Effector memory CD4-positive, alpha-beta T cell (primary cell): ENCODE results near the gene TMEM154.

Source experiments
- DNase-seq, 3 donors: peaks; one replicate each; pipeline ENCODE4 v3.0.0-alpha.2; 2020
- H3K27ac ChIP-seq: 2 replicates; pipeline ENCODE4 v1.7.0; 2013; ENCODE audit warnings: mild to moderate bottlenecking, low read length, moderate library complexity; ENCODE audit not compliant: insufficient read depth, poor library complexity, severe bottlenecking
- H3K27me3 ChIP-seq: replicated peaks from 2 replicates; pipeline ENCODE4 v1.7.0; 2013; ENCODE audit warnings: mild to moderate bottlenecking, low read length; ENCODE audit not compliant: insufficient read depth, control insufficient read depth, poor library complexity, severe bottlenecking
- H3K36me3 ChIP-seq: 2 replicates; pipeline ENCODE4 v1.7.0; 2013; ENCODE audit warnings: mild to moderate bottlenecking, low read length, moderate library complexity; ENCODE audit not compliant: control insufficient read depth, insufficient read depth
- H3K4me1 ChIP-seq: 2 replicates; pipeline ENCODE4 v1.7.0; 2013; ENCODE audit warnings: low read length, mild to moderate bottlenecking; ENCODE audit not compliant: control insufficient read depth, insufficient read depth, poor library complexity, severe bottlenecking
- H3K4me3 ChIP-seq: 2 replicates; pipeline ENCODE4 v1.7.0; 2013; ENCODE audit warnings: low read length, low read depth, mild to moderate bottlenecking; ENCODE audit not compliant: insufficient read depth, poor library complexity, severe bottlenecking
- H3K9me3 ChIP-seq: 2 replicates; pipeline ENCODE4 v1.7.0; 2013; ENCODE audit warnings: mild to moderate bottlenecking, low read length, moderate library complexity; ENCODE audit not compliant: control insufficient read depth

TMEM154 gene

GRCh38 chr4:152599095-152599494 is 80.7 kb downstream of the TMEM154 start:
- Histone ChIP-seq H3K27me3 (no peaks in the 10 kb centered on the region), H3K9me3 (no peaks in the 10 kb centered on the region), H3K4me3 (no peak overlapping the region), H3K27ac (no peak overlapping the region), H3K4me1 (no peaks in the 10 kb centered on the region), H3K36me3 (no peaks in the 10 kb centered on the region)
- no peak for DNase-seq

DNA sequence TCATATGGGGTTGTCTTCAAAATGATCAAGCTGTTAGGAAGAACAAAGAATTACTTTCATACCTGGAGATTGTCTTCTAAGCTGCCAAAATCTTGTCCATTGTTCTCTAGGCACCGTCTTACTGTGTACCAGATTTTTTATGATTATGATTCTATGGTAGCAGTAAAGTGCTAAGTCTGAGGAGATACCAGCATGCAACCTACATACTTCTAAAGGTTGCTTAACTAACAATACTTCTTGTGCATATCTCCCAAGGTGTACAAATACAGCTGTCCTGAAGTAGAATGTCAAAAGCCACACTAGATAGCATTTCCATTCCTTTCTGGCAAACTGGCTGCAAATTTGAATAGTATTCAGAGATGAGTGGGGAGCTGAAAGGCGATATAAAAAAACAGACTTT is 81.3 kb downstream of the TMEM154 start:
- Histone ChIP-seq H3K4me3 (no peak overlapping the region), H3K9me3 (no peaks in the 10 kb centered on the region), H3K4me1 (no peaks in the 10 kb centered on the region), H3K27me3 (no peaks in the 10 kb centered on the region), H3K36me3 (no peaks in the 10 kb centered on the region), H3K27ac (no peak overlapping the region)
- no peak for DNase-seq

GRCh38 chr4:152594978-152595925 is 84.5 kb downstream of the TMEM154 start:
- Histone ChIP-seq H3K27me3 (no peaks in the 10 kb centered on the region), H3K4me3 (no peak overlapping the region), H3K27ac (no peak overlapping the region), H3K36me3 (no peaks in the 10 kb centered on the region), H3K4me1 (peaks cover 6% of the 10 kb centered on the region), H3K9me3 (no peaks in the 10 kb centered on the region)
- DNase-seq, result no peak

DNA sequence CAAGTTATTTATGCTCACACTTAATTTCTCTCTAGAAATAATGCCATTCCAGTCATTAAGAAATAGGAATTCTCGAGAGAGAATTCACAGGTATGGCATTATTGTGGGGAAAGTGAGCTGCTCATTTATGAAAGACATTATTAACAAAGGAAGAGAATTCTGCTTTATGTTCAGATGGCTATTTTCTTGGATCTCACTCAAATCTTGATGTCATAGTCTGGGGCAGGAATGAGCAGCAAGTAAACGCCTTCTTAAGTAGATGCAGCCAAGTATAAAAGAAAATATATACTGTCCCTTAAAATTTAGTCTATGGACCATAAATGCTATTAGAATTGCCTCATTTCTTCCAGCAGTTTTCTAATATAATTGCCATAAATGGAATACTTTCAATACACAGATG is 85.7 kb downstream of the TMEM154 start:
- H3K27me3 ChIP-seq, result no peaks in the 10 kb centered on the region
- peaks cover 6% of the 10 kb centered on the region for H3K4me1 ChIP-seq
- H3K27ac ChIP-seq, result no peak overlapping the region

GRCh38 chr4:152591876-152592275 is 87.9 kb downstream of the TMEM154 start:
- H3K36me3 ChIP-seq, result no peaks in the 10 kb centered on the region
- no peak overlapping the region for H3K27ac ChIP-seq
- DNase-seq, result no peak
- H3K4me1 ChIP-seq, result peaks cover 6% of the 10 kb centered on the region
- H3K9me3 ChIP-seq, result no peaks in the 10 kb centered on the region
- no peak overlapping the region for H3K4me3 ChIP-seq
- no peaks in the 10 kb centered on the region for H3K27me3 ChIP-seq

More for the DNA sequence above, 85.7 kb downstream of the TMEM154 start:
- no peak for DNase-seq
- H3K4me3 ChIP-seq, result no peak overlapping the region
- no peaks in the 10 kb centered on the region for H3K36me3 ChIP-seq
- H3K9me3 ChIP-seq, result no peaks in the 10 kb centered on the region

DNA sequence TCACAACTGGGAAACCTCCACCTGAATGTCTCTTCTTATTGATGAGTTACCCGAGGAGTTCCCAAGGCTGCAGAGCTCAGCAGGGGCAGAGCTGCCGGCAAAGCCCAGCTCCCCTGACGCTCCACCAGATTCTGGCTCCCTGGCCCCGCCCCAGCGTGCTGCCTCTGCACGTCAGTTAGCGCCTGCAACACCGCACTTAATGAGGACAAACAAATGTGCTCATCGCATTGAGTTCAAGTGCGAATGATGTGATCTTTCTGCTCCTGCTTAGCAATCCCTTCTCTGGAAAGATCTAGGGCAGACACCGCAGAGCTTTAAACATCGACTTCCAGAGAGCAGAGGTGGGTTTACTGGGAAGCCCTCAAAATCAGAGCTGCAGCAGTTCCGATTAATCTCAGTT is 88.4 kb downstream of the TMEM154 start:
- Histone ChIP-seq H3K9me3 (no peaks in the 10 kb centered on the region), H3K4me3 (no peak overlapping the region), H3K27ac (no peak overlapping the region), H3K36me3 (no peaks in the 10 kb centered on the region), H3K27me3 (no peaks in the 10 kb centered on the region), H3K4me1 (peaks cover 8% of the 10 kb centered on the region)
- DNase-seq, result no peak

GRCh38 chr4:152590179-152591031 is 89.4 kb downstream of the TMEM154 start:
- Histone ChIP-seq H3K27ac (no peak overlapping the region), H3K36me3 (no peaks in the 10 kb centered on the region), H3K27me3 (no peaks in the 10 kb centered on the region), H3K4me1 (peaks cover 17% of the 10 kb centered on the region), H3K9me3 (no peaks in the 10 kb centered on the region), H3K4me3 (no peak overlapping the region)
- no peak for DNase-seq

GRCh38 chr4:152588869-152589268 is 90.9 kb downstream of the TMEM154 start:
- no peaks in the 10 kb centered on the region for H3K27me3 ChIP-seq
- H3K36me3 ChIP-seq, result no peaks in the 10 kb centered on the region
- no peak overlapping the region for H3K4me3 ChIP-seq
- no peaks in the 10 kb centered on the region for H3K9me3 ChIP-seq
- no peak for DNase-seq
- H3K4me1 ChIP-seq, result peaks cover 17% of the 10 kb centered on the region
- H3K27ac ChIP-seq, result no peak overlapping the region

DNA sequence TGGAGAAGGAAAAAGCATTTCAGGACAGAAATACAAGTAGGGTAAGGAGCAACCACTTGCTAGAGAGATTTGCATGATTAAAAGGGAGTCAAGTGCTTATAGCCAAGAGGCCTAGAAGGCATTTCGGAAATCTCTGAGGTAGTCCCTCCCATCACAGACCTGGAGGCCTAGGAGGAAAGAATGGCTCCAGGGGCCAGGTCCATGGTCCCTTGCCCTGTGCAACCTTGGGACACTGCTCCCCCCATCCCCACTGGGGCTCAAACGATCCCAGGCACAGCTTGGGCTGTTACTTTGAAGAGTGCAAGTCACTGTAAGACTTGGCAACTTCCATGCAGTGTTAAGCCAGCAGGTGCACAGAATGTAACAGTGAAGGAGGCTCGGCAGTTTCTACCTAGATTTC is 92.7 kb downstream of the TMEM154 start:
- H3K27me3 ChIP-seq, result no peaks in the 10 kb centered on the region
- H3K4me1 ChIP-seq, result peaks cover 17% of the 10 kb centered on the region
- H3K4me3 ChIP-seq, result no peak overlapping the region
- no peaks in the 10 kb centered on the region for H3K9me3 ChIP-seq
- no peak overlapping the region for H3K27ac ChIP-seq
- DNase-seq, result no peak
- H3K36me3 ChIP-seq, result no peaks in the 10 kb centered on the region

DNA sequence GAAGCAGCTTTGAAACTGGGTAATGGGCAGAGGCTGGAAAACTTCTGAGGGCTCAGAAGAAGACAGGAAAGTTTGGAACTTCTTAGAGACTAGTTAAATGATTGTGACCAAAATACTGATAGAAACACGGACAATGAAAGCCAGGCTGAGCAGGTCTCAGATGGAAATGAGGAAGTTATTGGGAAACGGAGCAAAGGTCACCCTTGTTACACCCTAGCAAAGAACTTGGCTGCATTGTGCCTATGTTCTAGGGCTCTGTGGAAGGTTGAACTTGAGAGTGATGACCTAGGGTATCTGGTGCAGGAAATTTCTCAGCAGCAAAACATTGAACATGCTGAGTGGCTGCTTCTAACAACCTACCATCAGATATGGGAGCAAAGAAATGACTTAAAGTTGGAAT is 93.1 kb downstream of the TMEM154 start:
- Histone ChIP-seq H3K9me3 (no peaks in the 10 kb centered on the region), H3K27ac (no peak overlapping the region), H3K27me3 (no peaks in the 10 kb centered on the region)

More for the DNA sequence above, 93.1 kb downstream of the TMEM154 start:
- H3K36me3 ChIP-seq, result no peaks in the 10 kb centered on the region
- H3K4me1 ChIP-seq, result peaks cover 17% of the 10 kb centered on the region
- H3K4me3 ChIP-seq, result no peak overlapping the region
- no peak for DNase-seq
